ENCODE results near the gene ADH1B. TPM values are rescaled to one million over a fixed set of nuclear protein-coding genes. Genes with fewer than 3 reads are reported as not detected.

ADH1B gene
- total and polyA plus RNA-seq, 2 of the 4 experiments (the other 2 are of a cell fraction) = 0.36 to 0.46 TPM

DNA sequence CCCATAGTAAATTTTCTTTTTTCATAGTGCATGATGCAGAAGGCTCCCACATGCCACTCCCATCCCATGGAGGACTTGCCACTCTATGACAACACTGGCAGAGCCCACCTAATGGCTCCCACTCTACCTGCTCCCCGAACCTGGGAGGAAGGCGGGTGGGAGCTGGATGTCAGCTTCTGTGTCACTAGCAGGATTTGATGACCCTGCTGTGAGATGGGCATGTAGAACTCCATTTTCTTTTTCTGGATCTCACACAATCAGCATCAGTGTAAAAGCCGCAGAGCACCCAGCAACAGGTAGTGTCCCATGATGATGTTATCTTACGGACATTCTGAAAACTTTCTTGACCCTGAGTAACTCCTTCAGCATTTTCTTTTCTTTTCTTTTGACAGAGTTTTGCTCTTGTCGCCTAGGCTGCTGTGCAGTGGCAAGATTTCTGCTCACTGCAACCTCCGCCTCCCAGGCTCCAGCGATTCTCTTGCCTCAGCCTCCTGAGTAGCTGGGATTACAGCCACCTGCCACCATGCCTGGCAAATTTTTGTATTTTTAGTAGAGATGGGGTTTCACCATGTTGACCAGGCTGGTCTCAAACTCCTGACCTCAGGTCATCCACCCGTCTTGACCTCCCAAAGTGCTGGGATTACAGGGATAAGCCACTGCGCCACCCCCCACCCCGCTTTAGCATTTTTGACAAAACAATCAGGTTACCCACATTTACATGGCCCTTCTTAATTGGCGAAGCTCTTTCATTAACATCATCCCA lies 15.4 kb downstream of the ADH1B start (continued):
- TF ChIP-seq, protein P1, sequence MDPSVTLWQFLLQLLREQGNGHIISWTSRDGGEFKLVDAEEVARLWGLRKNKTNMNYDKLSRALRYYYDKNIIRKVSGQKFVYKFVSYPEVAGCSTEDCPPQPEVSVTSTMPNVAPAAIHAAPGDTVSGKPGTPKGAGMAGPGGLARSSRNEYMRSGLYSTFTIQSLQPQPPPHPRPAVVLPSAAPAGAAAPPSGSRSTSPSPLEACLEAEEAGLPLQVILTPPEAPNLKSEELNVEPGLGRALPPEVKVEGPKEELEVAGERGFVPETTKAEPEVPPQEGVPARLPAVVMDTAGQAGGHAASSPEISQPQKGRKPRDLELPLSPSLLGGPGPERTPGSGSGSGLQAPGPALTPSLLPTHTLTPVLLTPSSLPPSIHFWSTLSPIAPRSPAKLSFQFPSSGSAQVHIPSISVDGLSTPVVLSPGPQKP (IDR thresholded peaks at IDR 0.05; ENCODE audit: borderline replicate concordance, low read depth, low read length) = no peak
- TF ChIP-seq POLR2A (IDR thresholded peaks at IDR 0.05; ENCODE audit: low read depth, low read length) = no peak
